HL-60 (cell line): ENCODE data around the gene CPNE2.

ENCODE experiments used
- DNase-seq, 2 experiments: peaks; one replicate each; pipeline ENCODE4 v3.0.0-alpha.2; 2010 to 2020; ENCODE audit warnings: low read depth in 1 of 2, low spot score in 1 of 2
- H3K27ac ChIP-seq: fragments of 250-450 bp; sonication (Bioruptor Pico); replicated peaks from 2 replicates; pipeline ENCODE4 v1.5.1; 2020; ENCODE audit warnings: mild to moderate bottlenecking, moderate library complexity
- H3K27me3 ChIP-seq: fragments of 250-450 bp; sonication (Bioruptor Pico); 2 replicates; pipeline ENCODE4 v1.5.1; 2021; ENCODE audit warnings: mild to moderate bottlenecking, moderate library complexity; ENCODE audit not compliant: insufficient read depth, poor library complexity, severe bottlenecking
- H3K4me3 ChIP-seq: replicated peaks from 2 replicates; pipeline ENCODE4 v1.5.1; 2011; ENCODE audit warnings: mild to moderate bottlenecking, control low read depth, low read length; ENCODE audit not compliant: insufficient read depth
- CTCF ChIP-seq: IDR thresholded peaks from one replicate; pipeline ENCODE4 v1.5.1; 2011; ENCODE audit warnings: low read length, control low read depth, inconsistent platforms; ENCODE audit not compliant: insufficient read depth
- GABPA ChIP-seq: IDR thresholded peaks from 2 replicates; pipeline ENCODE4 v1.6.1; 2012; ENCODE audit warnings: low read depth
- POLR2AphosphoS5 ChIP-seq: IDR thresholded peaks from 2 replicates; pipeline ENCODE4 v1.6.1; 2012; ENCODE audit warnings: low read depth
- REST ChIP-seq: IDR thresholded peaks from 2 replicates; pipeline ENCODE4 v1.6.1; 2012; ENCODE audit warnings: low read depth; ENCODE audit not compliant: insufficient replicate concordance
- SPI1 ChIP-seq: IDR thresholded peaks from 2 replicates; pipeline ENCODE4 v1.6.1; 2012; ENCODE audit warnings: low read depth, mild to moderate bottlenecking, borderline replicate concordance

Gene CPNE2

GRCh38 chr16:57118461-57119084, 26.2 kb downstream of the CPNE2 start:
- TF ChIP-seq SPI1 (no peak), REST (no peak), CTCF (no peak), GABPA (no peak), POLR2AphosphoS5 (no peak)
- DNase-seq: no peak
- Histone ChIP-seq H3K27me3 (no peaks in the 10 kb centered on the region), H3K4me3 (no peak overlapping the region), H3K27ac (no peak overlapping the region)

- peak in 1 of 2 experiments; percentile 80 for DNase-seq
- no peak for TF ChIP-seq REST
- TF ChIP-seq CTCF: no peak
- peak; percentile 34; the same call in 1 of the 2 replicates for TF ChIP-seq SPI1
- no peak for TF ChIP-seq POLR2AphosphoS5
- no peak overlapping the region for H3K4me3 ChIP-seq
- H3K27me3 ChIP-seq: no peaks in the 10 kb centered on the region
- H3K27ac ChIP-seq: peak overlapping the region; percentile 40
Observed at GRCh38 chr16:57123216-57123973, 31.0 kb downstream of the CPNE2 start.

- DNase-seq: no peak
- Histone ChIP-seq H3K27me3 (no peaks in the 10 kb centered on the region), H3K4me3 (no peak overlapping the region), H3K27ac (no peak overlapping the region; the same call in 1 of the 2 replicates)
- TF ChIP-seq SPI1 (no peak), REST (no peak), POLR2AphosphoS5 (no peak)
Observed at GRCh38 chr16:57123974-57124674, 31.7 kb downstream of the CPNE2 start.
